Head of caudate nucleus (tissue), 42 donors: Measurements from ENCODE around the gene KRTAP10-8.
A peak's percentile ranks its signal among the peaks of the same experiment; 100 is the strongest.
"Not testable (repeated sequence)": the region's sequence is repeated elsewhere in the genome, so short reads cannot be mapped to it uniquely, and the experiment has no call there.

ENCODE experiments used
- DNase-seq, 42 donors: peaks; one replicate each; pipeline versions ENCODE4 v3.0.0 to v3.0.0-alpha.2; 2020 to 2021; ENCODE audit warnings: mixed read lengths in 7 of 42
- intact Hi-C: fragments of 100-400 bp; cut with DNase I; formaldehyde crosslinking; loops from one replicate; pipeline ENCODE4 v1.15.0; 2022

The KRTAP10-8 gene

DNA sequence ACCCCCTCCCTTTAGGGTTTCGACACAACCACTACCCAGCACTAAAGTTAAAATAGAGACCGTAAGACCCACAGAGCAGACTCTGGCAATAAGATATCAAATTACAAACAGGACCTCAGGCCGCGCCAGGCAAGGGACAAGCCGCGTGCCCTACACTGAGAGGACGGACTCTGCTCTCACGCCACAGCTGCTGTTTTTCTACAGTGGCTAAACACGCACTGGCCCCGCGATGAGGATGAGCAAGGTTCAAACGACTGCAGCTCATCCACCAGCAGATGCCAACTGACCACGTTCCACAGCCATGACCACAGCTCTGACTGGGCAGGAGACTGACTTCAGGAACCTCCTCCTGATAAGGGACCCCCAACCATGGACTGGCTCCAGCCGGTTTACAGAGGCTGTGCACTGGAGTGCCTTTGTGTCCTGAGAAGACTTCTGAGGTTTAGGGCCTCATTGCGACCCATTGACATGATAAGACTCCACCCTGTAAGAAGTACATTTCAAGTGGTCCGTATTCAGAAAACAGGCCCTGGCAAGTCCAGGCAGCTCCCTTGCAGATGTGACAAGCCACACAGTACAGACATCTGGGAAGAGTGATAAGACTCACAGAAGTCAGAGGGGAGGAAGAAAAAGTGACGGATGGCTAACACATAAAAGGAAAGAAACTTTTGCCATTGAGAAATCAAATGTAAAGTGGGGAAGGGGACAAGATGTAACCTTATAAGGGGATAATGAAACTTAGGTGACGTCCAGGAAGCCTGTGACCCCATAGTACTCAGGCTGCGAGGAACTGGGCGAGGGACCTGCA is 18.1 kb upstream of the KRTAP10-8 start:
- intact Hi-C loops: no loop called here
- DNase-seq: no peak

- DNase-seq: no peak
- intact Hi-C loops: no loop called here
Observed at GRCh38 chr21:44594406-44594916, 17.4 kb upstream of the KRTAP10-8 start.

DNA sequence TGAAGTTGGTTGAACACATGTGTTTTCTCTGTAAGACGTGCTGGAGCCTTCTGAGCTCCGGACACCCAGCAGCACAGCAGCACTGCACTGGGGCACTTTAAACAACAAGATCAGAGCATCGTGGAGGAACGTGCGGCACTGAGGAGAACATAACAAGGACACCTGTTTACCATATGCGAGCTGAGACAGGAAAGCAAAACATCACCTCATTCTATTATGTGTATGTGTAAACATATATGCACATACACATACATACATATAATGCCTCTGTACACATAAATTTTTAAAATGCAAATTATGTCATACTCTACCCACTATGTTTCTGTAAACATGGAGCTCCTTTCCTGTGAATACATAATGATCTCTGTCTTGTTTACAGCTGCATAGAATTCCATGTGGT is 16.4 kb upstream of the KRTAP10-8 start:
- DNase-seq: no peak
- intact Hi-C loops: no loop called here

DNA sequence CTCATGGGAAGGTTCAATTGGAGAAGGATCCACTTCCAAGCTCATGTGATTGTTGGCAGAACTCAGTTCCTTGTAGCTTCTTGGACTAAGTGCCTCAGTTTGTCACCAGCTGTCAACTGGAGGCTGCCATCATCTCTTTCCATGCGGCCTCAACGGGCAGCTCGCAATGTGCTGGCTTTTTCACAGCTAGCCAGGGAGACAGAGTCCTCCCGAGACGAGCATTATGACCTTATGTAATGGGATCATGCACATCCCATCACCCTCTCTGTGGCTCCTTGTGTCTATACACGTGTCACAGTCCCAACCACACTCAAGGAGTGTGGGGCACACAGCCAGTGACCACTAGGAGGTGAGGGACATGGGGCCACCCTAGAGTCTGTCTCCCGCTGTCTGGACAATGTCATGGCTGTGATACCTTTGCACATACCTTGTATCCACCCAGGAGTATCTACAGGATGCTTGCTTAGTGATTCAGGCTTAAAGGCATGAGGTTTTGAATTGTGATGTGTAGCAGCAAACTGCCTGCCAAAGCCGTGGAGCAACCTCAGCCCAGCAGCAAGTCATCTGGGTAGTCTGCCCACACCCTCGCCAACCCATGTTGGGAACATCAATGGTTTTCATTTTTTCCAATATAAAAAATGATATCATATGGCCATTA is 15.7 kb upstream of the KRTAP10-8 start:
- peak in 1 of 42 donors; percentile 17 for DNase-seq
- intact Hi-C loops: no loop called here

DNA sequence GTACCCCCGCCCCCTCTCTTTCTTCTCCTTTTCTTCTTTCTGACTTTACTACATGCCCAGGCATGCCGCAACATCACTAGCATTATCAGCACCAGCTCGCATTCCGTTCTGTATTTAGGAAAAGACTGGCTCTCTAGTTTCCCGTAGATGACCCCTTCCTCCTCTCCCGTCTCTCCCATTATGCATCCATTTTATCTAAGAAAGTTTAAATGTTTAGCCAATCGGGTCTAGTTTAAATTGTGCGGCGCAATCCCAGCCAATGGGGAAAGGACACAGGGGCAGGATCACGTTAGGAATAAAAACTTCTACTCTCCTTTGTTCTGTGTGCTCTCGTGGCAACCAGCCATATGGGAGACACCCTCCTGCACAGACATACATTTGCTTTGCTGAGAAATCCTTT is 13.8 kb upstream of the KRTAP10-8 start:
- intact Hi-C loops: no loop called here
- no peak for DNase-seq

DNA sequence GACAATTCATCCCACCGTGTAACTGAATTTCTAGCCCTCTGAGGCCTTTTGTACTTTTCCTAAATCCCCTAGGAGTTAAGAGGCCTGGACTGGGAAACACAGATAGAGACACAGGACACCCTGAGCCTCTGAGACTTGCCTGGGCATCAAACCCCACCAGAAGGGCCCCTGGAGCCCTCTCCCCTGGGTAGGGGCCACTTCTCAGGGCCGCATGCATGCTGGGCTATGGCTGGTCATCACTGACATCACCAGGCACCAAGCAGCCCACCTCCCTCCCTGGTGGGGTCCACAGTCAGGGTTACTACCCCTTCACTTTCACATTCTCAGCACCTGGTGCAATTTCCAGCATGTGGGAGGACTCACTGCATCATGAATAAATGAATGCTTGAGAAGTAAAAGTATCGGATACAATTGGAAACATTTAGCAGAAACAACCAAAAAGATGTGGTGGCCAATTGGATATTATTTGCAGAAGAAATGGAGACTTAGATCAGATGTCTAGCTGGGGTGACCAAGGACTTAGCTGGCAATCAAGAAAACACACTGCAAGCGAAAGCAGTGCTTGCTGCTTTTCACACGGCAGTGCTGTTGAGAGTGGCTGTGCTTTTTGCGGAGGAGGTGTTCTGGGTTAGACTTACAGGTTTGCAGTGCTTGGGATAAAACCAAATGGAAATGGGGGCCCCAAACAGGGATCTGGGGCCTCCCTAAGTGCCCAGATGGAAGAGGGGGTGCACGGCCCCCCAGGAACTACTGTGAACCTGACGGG is 12.4 kb upstream of the KRTAP10-8 start:
- intact Hi-C loops: no loop called here

DNA sequence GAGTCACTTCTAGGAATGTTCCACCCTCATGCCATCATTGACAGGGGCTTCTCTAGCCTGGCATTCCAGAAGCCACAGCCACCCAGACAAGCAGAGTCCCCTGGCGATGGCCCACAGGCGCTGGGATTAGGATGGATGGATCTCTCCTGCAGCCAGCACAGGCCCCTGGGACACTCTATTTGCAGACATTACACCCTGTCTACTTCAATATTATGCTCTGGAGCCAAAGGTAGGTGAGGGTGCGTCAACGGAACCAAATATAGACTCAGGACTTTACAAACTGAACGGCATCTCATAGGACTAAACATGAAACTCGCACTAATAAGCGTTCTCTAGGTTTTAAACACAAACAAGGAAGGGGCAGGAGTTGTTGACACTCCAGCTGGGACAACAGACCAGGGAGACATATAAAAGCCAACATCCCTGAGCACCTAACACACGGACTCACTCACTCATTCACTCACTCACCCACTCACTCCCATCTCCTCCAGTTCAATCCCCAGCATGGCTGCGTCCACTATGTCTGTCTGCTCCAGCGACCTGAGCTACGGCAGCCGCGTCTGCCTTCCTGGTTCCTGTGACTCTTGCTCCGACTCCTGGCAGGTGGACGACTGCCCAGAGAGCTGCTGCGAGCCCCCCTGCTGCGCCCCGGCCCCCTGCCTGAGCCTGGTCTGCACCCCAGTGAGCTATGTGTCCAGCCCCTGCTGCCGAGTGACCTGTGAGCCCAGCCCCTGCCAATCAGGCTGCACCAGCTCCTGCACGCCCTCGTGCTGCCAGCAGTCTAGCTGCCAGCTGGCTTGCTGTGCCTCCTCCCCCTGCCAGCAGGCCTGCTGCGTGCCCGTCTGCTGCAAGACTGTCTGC is 11.5 kb upstream of the KRTAP10-8 start, which contains the start of gene KRTAP10-7:
Gene KRTAP10-7 (plus strand): TSS at position 480 of the 861 bp plus-strand sequence. CDS start 25 bp downstream, at position 505.
- DNase-seq, intact Hi-C loops: not testable (repeated sequence)

More for the DNA sequence above, 12.4 kb upstream of the KRTAP10-8 start:
- no peak for DNase-seq

- intact Hi-C loops, DNase-seq: not testable (repeated sequence)
Observed at GRCh38 chr21:44601091-44601490, 10.8 kb upstream of the KRTAP10-8 start.

DNA sequence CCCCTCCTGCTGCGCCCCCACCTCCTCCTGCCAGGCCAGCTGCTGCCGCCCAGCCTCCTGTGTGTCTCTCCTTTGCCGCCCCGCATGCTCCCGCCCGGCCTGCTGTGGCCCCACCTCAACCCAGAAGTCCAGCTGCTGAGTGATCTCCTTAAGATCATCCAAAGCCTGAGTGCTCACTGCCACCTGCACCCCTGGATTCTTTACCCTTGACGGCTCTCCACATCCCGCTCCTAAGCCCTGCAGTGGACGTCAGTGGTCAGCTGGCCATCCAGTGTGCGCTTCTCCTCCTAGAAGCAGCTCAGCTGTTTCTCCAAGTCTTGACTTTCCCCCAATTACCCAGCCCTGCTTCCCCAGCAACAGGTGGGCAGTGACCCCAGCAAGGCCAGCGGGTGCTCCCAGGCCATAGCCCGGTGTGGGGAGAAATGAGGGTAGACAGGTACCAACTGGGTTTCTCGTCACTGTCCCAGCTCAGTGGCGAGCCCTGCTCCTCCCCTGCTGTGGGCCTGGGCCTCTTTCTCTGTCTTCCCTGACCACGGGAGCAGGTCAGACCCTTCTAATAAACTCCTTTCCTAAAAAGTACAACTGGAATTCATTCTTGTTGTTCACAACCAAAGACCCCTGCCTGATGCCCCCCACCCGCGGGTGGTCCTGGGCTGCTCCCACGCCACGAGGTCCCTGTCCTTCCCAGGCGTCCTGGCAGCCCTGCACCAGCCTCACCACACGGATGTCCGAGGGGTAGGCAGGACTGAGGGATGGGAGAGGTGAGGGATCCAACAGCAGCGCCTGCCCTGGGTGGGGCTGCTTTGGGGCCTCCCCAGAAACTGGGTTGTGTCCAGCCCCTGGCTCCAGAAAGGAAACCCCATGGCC is 10.1 kb upstream of the KRTAP10-8 start:
- intact Hi-C loops: no loop called here
- DNase-seq: no peak

- no peak for DNase-seq
- intact Hi-C loops: no loop called here
Observed at GRCh38 chr21:44602463-44602850, 9.4 kb upstream of the KRTAP10-8 start.

DNA sequence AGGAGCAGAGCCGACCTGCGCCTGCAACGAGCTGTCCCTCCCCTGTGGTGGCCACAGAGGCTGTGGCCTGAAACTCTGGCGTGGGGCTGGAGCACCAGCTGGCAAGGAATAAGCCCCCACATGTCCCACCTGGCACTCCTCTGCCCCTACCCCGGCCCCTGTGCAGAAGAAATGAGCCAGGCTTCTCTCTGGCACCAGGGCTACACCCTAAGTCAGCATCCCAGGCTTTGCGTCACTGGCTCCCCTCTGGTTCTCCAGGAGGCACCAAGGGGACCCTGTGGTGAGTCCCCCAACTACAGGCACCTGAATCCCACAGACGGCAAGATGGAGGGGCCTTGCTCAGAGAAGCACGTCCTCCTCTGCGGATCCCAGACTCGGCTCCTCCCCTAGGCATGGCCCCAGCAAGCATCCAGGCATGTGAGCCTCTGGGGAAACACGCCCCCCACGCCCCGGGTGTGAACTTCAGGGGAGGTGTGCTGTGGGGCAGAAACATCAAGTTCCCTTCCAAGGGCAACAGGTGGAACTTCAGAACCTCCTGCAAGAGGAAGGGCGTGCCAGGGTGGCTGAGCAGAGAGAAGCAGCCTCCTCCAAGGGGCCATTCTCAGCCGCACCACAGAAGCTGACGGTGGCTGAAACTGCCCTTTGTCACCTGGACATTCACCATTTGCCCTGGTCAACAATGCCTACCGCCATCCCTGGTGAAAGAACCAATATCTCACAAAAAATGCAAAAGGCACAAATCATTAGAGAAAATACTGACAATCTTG is 8.6 kb upstream of the KRTAP10-8 start:
- intact Hi-C loops: no loop called here
- no peak for DNase-seq

DNA sequence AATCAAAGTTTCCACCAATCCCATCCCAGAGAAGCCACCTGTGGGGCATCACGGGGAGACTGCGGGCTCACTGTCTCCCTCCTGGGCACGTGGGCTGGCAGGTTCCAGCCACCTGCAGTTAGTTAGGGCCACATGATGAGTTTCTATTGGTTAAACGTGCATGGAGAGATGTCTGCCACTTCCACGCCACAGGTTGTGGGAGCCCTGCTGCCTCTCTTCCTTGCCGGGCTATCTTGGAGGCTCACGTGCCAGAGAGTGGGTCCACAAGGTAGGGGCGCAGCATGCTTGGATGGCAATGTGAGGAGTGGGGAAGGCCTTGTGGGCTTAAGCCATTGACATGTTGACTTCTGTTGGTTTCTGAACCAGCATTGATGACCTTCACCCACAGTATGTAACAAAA is 8.0 kb upstream of the KRTAP10-8 start:
- no peak for DNase-seq
- intact Hi-C loops: no loop called here

DNA sequence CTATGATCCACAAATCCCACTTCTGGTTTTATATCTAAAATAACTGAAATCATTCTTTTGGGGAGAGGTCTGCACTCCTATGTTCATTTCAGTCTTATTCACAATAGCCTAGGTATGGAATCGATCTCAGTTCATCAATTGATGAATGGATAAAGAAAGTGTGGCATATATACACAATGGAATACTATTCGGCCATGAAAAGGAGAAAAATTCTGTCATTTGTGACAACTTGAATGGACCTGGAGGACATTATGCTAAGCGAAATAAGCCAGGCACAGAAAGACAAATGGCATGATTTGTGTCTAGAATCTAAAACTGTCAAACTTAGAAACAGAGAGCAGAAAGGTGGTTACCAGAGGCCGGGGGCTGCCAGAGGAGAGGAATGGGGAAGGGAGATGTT is 5.4 kb upstream of the KRTAP10-8 start:
- no peak for DNase-seq

GRCh38 chr21:44609193-44609592 is 2.7 kb upstream of the KRTAP10-8 start:
- intact Hi-C loops: no loop called here

More for the DNA sequence above, 5.4 kb upstream of the KRTAP10-8 start:
- intact Hi-C loops: no loop called here

GRCh38 chr21:44610157-44610843 is 1.6 kb upstream of the KRTAP10-8 start:
- DNase-seq, intact Hi-C loops: not testable (repeated sequence)

More at GRCh38 chr21:44609193-44609592, 2.7 kb upstream of the KRTAP10-8 start:
- no peak for DNase-seq

DNA sequence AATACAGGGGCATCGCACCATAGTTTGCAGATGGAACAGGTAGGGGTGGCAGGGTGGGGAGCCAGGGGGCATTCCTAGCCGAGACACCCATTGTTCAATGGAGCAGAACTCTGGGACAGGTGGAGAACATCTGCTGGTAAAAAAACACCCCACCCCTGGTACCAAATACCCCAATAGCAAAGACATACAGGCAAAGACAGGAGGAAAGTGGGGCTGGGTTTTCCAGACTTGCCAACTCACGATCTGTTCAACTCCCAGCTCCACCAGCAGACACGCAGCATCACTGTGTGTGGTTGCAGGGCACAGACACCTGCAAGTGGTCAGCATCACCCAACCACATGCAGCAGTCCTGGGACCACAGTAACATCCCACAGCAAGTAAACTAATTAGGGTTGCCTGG is 328 bp upstream of the KRTAP10-8 start:
- DNase-seq: no peak
- intact Hi-C loops: no loop called here
